ENCODE data around the gene RNF8.
"Not testable (repeated sequence)": the region's sequence is repeated elsewhere in the genome, so short reads cannot be mapped to it uniquely, and the experiment has no call there.

DNA sequence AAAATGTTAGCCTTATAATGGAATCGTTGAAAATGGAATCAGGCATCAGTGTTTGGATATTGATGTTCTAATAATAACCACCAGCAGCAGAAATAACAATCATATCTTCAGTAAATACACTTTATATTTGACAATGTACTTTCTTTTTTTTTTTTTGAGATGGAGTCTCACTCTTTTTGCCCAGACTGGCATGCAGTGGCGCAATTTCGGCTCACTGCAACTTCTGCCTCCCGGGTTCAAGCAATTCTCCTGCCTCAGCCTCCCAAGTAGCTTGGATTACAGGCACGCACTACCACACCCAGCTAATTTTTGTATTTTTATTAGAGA lies 89.4 kb downstream of the RNF8 start:
- TF ChIP-seq, protein P1, sequence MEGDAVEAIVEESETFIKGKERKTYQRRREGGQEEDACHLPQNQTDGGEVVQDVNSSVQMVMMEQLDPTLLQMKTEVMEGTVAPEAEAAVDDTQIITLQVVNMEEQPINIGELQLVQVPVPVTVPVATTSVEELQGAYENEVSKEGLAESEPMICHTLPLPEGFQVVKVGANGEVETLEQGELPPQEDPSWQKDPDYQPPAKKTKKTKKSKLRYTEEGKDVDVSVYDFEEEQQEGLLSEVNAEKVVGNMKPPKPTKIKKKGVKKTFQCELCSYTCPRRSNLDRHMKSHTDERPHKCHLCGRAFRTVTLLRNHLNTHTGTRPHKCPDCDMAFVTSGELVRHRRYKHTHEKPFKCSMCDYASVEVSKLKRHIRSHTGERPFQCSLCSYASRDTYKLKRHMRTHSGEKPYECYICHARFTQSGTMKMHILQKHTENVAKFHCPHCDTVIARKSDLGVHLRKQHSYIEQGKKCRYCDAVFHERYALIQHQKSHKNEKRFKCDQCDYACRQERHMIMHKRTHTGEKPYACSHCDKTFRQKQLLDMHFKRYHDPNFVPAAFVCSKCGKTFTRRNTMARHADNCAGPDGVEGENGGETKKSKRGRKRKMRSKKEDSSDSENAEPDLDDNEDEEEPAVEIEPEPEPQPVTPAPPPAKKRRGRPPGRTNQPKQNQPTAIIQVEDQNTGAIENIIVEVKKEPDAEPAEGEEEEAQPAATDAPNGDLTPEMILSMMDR (IDR thresholded peaks at IDR 0.05; ENCODE audit: extremely low read depth in 1 of 2, insufficient read depth in 1 of 2, low read depth in 1 of 2, low read length in 2 of 2): not testable (repeated sequence)
- not testable (repeated sequence) for TF ChIP-seq POLR2A (IDR thresholded peaks at IDR 0.05; ENCODE audit: low read depth, low read length); GATA2 (IDR thresholded peaks at IDR 0.05; ENCODE audit: insufficient read depth, insufficient read length, low read depth, low read length); EZH2 (IDR thresholded peaks at IDR 0.05; ENCODE audit: borderline replicate concordance, low read depth, low read length, severe bottlenecking); JUN (IDR thresholded peaks at IDR 0.05; ENCODE audit: borderline replicate concordance, insufficient read depth, insufficient read length, low read depth); POLR2AphosphoS5 (IDR thresholded peaks at IDR 0.05; ENCODE audit: insufficient read depth, low read depth, low read length); MYC (IDR thresholded peaks at IDR 0.05; ENCODE audit: low read depth, low read length)
